GM18526 (cell line): ENCODE measurements around the gene CAPZB.

Experiments used
- POLR2A ChIP-seq: IDR thresholded peaks from 3 replicates; pipeline ENCODE4 v1.6.1; 2011; ENCODE audit not compliant: insufficient read length; ENCODE audit errors: extremely low read depth

The CAPZB gene

DNA sequence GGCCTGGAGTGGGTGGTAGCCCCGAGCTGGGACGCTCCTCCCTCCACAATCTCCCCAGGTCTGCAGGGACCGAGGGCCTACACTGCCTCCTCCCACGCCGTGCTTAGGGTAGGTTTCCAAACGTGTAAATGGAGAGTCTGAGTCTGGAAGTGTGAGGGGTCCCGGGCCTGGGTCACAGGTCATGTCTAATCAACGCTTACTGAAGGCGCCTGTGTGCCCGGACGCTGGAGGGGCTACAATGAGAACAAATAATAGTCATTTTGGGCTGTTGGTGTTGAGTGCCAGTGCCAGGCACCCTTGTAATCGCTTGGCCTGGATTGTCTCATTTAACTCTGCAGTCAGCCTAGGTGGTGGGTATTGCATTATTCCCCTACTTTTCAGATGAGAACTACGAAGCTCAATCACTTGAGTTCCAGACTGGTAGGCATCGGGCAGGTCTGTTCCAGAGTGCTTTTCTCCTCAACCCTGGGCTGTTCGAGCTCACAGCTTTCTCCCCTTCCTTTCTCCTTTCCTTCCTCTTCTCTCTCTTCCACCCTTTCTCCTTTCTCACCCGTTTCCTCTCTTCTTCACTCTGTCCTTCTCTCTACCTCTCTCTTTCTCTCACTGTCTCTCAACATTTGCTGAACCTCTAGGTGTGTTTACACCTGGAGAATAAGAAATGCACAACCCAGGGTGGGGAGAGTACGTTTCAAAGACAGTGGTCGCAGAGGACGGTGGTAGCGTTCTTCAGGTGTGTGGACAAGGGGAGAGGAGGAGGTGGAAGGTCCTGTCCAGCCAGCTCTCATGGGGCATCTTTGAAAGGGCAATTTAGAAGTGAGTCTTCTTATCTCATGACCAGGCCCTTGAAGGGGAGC, 172.3 kb downstream of the CAPZB start:
- TF ChIP-seq POLR2A: no peak

DNA sequence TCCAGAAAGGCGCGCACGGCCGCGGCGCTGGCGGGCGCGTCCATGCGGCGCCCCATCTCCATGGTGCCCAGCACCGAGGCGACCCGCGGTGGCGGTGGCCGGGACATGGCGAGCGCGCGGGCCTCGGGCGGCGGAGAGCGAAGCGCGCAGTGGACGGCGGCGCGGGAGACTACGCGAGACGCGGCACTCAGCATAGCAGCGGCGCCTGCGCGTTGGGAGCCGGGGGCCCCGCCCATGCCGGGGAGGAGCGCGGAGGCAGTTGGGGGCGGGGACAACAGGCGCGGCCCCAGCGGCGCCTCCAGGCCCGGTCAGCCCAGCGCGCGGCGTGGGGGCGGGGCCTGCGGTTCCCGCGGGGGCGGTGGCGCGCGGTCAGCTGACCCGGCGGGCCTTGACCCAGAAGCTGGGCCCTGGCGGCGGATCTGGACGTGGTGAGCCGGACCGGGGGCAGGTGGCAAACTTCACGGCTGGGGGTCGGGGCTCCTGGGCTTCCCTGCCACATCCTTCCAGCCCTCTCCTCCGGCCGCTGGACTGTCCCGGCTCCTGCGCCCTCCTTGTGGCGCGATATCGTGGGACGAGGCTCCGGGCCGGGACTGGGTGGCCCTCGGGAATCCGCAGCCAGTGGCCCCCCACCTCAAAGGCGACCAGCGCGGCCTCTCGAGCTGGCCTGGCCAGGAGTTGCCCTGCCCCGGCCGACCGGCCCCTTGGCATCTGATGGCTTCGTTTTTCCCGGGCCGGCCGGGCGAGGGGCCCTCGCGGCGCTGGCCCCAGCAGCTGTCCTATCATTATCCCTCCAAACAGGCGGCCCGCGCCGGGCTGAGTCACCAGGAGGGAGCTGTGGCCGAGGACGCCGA, 173.2 kb downstream of the CAPZB start, which contains the start of the genes AKR7A2 and SLC66A1:
Gene AKR7A2 (minus strand): TSS at position 214 of the 851 bp plus-strand sequence. CDS start 20 bp downstream, at position 194.
Gene SLC66A1 (plus strand): TSS at position 396 of the 851 bp plus-strand sequence. CDS start 5,352 bp downstream, outside the sequence.
- peak; percentile 85 for TF ChIP-seq POLR2A

DNA sequence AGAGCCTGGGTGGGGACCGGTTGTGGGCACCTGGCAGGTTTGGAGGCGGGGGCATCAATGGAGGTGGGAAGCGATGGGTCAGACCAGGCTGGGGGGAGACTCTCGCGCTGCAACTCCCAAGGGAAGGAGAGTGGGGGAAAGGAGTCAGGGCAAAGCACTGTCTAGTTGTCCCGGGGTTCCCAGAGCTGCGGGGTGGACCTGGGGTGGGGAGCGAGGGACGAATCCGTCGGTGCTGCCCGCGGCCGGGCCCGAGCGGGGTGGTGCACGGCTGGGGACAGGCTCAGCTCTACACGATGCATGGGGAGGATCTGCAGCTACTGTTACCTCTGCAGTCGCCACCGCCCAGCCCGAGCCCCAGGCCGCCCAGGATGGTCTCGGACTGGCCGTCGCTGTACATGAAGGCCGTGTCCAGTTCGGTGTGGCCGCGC, 173.8 kb downstream of the CAPZB start:
- no peak for TF ChIP-seq POLR2A

DNA sequence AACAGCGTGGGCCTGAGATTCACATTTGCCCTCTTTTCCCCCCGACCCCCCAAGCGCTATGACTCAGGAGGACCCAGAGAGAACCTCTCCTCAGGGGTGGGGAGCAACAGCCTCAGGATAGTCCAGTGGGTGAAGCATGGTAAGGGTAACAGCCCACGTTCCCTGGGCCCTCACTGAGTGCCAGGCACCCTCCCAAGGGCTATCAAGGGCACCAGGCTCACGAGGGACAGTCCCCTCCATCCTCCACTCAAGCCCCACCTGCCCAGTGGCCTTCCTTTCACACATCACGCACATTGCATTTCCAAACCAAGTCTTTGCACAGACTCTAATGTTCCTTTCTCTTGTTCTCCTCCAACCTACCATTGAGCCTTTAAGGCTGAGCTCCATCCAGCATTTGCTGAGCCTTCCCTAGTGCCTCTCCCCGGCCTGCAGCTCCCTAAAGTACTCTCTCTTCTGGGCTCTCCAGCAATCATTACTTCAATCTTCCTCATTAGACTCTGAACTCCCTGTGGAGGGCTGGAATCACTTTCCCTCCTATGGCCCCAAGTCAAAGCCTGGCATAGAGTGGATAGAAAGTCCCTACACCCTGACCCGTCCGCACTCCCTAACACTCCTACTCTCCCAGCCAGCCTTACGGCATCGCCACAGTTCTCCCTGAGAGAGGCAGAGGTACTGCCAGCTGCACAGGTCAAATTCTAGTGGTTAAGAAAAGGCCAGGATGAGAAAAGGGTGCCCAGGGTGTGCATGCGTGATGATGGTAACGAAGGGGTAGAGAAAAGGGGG, 174.4 kb downstream of the CAPZB start:
- TF ChIP-seq POLR2A: no peak

DNA sequence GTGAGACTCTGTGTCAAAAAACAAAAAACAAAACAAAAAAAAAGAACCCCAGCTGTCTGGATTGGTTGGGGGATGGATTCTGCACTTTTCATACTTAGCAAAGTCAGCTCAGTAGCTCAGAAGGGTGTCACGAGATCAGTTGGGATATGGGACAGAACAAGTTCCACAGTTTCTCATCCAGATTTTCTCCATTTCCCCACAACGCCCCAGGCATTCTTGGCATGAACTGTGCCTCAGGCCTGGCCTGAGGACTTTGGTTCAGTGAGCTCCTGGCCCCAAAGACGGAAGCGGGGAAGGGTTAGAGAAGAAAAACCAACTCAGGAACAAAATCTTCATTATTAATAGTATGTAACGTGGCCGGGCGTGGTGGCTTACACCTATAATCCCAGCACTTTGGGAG, 175.3 kb downstream of the CAPZB start:
- TF ChIP-seq POLR2A: no peak

DNA sequence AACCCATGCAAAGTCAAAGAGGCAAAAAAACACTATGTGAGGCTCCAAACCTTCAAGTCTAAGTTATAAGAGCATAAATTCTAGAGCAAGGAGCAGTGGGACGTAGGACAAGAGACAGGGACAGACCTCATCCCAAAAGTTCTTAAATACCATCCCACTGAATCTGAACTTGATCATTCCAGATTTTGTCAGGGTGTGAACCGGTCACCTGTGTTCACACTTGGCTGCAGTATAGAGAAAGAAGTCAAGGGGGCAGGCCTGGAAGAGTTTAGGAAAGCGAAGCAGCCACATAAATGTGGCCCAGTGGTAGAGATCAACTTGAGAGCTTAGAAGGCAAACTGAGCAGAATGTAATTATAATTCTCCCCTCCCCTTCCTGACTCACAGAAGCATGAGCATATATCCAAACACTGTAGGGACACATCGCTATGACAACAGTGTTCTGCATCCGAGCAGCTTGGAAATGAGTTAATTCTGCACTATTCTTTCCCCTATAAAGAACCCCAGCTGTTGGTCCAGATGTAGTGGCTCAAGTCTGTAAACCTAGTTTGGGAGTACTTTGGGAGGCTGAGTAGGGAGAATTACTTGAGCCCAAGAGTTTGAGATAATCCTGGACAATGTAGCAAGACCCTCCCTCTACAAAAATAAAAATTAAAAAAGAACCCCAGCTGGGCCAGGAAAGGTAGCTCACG, 176.1 kb downstream of the CAPZB start:
- no peak for TF ChIP-seq POLR2A

DNA sequence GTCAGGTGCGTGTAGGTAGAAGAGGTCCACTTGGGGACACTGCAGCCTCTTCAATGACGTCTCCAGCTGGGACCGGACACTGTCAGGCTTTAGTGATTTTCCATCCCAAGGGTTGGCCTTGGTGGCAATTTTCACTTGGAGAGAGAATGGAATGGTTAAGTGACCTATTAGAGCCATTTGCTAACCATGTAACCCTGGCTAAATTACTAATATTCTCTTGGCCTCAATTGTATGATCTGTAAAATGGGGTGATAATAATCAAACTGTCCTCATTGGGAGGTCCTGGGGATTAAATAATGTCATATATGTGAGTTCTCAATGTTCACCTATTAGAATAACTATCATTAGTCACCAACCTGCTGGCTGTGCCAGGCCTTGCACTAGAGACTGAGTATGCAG, 176.8 kb downstream of the CAPZB start:
- TF ChIP-seq POLR2A: no peak

DNA sequence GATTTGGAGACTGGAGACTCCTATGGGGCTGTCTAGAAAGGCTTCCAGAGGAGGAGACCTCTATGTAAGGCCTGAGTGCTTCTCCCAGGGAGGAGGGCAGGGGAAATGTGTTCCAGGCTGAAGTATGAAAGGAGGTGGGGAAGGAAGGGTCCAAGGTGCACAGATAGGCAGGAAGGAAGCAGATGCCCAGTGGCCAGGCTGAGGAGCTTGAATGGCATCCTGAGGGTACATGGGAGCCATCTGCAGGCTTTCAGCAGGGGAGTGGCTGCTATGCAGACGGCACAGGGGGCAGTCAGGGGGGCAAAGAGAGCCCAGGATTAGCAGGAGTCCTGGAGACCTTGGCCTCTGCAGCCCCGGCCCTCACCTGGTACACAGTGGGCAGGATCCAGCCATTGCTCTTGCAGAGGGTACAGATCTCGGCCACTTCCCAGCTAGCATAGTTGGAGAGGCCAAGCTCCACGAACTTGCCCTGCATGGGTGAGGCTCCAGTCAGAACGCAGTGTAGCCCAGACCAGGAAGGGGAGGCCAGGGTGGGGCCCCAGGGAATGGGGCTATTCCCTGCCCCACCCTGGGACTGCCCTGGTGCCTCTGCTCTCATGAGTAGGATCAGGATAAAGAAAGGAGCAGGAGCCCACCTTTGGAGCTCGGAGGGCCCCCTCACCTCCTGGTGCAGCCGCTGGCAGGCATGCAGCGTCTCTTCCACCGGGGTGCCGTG, 177.4 kb downstream of the CAPZB start:
- TF ChIP-seq POLR2A: no peak

DNA sequence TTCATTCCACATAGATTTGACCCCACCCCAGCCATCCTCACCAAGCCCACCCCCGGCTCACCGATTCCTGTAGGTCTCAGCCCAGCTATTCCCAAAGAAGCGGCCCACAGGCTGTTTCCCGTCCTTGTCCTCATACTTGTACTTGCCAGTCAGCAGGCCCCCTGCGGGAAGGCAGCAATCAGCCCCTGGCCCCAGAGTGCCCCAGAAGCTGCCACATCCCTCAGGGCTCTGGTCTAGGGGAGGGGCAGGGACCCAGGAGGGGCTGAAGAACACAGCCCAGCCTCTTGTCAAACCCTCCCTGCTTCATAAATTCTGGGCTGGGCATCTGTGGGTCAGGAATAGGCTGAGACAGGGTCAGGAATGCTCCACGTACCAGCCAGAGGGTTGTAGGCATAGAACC, 178.4 kb downstream of the CAPZB start:
- TF ChIP-seq POLR2A: no peak

DNA sequence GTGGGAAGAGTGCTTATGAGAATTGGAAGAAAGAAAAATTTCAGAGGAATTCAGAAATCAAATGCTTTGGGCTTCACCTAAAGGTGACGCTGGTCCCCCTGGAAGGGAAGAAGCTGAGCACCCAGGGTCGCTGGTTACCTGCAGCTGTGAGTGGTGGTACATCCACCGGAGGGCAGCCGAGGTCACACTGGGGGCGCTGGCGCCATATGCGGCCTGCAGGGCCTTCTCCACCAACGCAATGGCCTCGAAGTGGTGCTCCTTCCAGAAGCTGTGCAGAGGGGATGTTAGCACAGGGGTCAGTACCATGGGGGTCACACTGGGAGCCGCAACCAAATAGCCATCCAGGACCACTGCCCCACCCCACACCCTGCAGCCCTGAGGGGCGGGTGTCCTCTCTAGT, 179.5 kb downstream of the CAPZB start:
- no peak for TF ChIP-seq POLR2A

DNA sequence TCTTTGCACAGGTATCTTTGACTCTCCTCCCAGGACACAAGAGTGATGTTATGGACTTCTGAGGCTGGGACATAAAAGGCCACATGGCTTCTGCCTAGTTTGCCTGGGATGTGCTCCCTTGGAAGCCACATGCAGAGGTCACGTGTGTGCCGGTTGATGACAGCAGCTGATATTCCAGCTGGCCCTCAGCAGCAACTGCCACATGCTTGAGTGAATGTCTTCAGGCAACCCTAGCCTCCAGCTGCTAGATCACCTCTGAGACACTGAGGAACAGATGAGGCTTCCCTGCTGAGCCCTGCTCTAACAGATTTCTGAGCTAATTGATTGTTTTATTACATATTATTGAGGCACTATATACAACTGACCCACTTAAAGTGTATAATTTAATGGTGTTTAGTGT, 185.1 kb downstream of the CAPZB start:
- TF ChIP-seq POLR2A: no peak

DNA sequence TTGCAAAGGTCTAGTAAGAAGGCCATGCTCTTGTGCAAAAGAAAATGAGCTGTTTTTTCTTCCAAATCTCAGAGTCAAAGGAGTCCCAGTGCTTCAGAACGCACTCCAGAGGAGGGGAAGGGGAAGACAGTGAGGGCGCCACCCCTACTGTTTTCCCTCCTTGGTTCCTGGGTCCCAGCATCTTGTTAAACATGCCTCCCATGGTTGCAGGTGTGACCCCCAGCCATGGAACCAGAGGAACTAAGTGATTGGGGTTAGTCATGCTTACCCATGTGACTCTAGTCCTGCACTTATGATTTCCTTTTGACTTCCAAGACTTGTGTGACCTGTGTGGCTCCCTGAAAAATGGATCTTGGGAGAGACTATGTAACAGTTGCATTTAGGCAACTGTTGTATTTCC, 190.7 kb downstream of the CAPZB start:
- TF ChIP-seq POLR2A: no peak

DNA sequence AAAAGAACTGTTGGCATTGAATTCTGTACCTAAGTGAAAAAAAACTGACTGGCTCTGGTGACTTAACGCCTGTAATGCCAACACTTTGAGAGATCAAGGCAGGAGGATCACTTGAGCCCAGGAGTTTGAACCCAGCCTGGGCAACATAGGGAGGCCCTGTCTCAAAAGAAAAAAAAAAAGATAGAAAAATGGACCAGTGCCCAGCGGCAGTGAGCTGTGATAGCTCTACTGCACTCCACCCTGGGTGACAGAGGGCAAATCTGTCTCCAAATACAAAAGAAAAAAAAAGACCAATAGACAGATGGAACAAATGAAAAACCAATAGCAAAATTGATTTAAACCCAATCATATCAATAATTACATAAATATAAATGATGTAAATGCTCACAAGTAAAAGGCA, 196.1 kb downstream of the CAPZB start:
- TF ChIP-seq POLR2A: no peak
